Endothelial cell of umbilical vein (primary cell): ENCODE results near the gene UBE3B. TPM values are rescaled to one million over a fixed set of nuclear protein-coding genes. Genes with fewer than 3 reads are reported as not detected.

Source experiments
- BruUV-seq: library from RNA; stranded (reverse); fragments of 400-500 nt; replicated peaks from 2 replicates; lab custom pipeline; 2021; lab: Mats Ljungman, UMichigan
- CTCF ChIA-PET: fragments of 300-600, 350-600 bp; sonication (Branson Sonifier 250); formaldehyde crosslinking; loops from one replicate; lab custom pipeline; 2021; ENCODE audit warnings: antibody characterized with exemption, inconsistent platforms; lab: Charles Lee
- POLR2A ChIA-PET: fragments of 300-600, 350-600 bp; sonication (Branson Sonifier 250); formaldehyde crosslinking; loops from one replicate; lab custom pipeline; 2021; ENCODE audit warnings: antibody characterized with exemption, inconsistent platforms; lab: Charles Lee
- DNase-seq: peaks from one replicate; pipeline ENCODE4 v3.0.0-alpha.2; 2011; ENCODE audit warnings: low read depth, low spot score
- FAIRE-seq: peaks from 2 replicates; lab custom pipeline; 2011; peaks lifted over from hg19 to GRCh38; lab: Jason Lieb, UNC
- H2AFZ ChIP-seq: 2 replicates; pipeline ENCODE4 v1.6.0; 2012; ENCODE audit warnings: low read depth, low read length, control low read depth, inconsistent platforms
- H3K27ac ChIP-seq: 2 replicates; pipeline ENCODE4 v1.5.1; 2011; ENCODE audit warnings: low read depth, mild to moderate bottlenecking, control low read depth, low read length, moderate library complexity; ENCODE audit not compliant: insufficient read depth
- H3K27me3 ChIP-seq, 2 experiments: 2 replicates each; pipeline versions ENCODE4 v1.6.0 to v1.6.1; 2011; ENCODE audit warnings: low read length in 2 of 2, mixed read lengths in 1 of 2; ENCODE audit not compliant: control insufficient read depth in 2 of 2, insufficient read depth in 2 of 2
- H3K36me3 ChIP-seq, 2 experiments: 2 replicates in 1 of 2; 3 replicates in 1 of 2; pipeline ENCODE4 v1.5.1; 2011; ENCODE audit warnings: low read length in 2 of 2, mild to moderate bottlenecking in 1 of 2, moderate library complexity in 1 of 2; ENCODE audit not compliant: control insufficient read depth in 2 of 2, insufficient read depth in 2 of 2; ENCODE audit errors: extremely low read depth in 1 of 2
- H3K4me1 ChIP-seq: 3 replicates; pipeline ENCODE4 v1.5.1; 2011; ENCODE audit warnings: mild to moderate bottlenecking, low read length; ENCODE audit not compliant: control insufficient read depth, insufficient read depth; ENCODE audit errors: extremely low read depth
- H3K4me2 ChIP-seq: 2 replicates; pipeline ENCODE4 v1.6.1; 2011; ENCODE audit warnings: low read length, control low read depth, mixed read lengths; ENCODE audit not compliant: insufficient read depth
- H3K4me3 ChIP-seq, 3 experiments: fragments of 200-600 bp in 1 of 3; sonication (generic), shearing (Covaris generic) in 1 of 3; replicated peaks in 1 of 3; 2 replicates each; pipeline ENCODE4 v1.5.1; 2011 to 2016; ENCODE audit warnings: control low read depth in 3 of 3, low read length in 3 of 3, mild to moderate bottlenecking in 2 of 3, inconsistent platforms in 1 of 3, low read depth in 1 of 3, moderate library complexity in 1 of 3; ENCODE audit not compliant: insufficient read depth in 1 of 3
- H3K79me2 ChIP-seq: 2 replicates; pipeline ENCODE4 v1.6.0; 2012; ENCODE audit warnings: low read length, inconsistent platforms; ENCODE audit not compliant: control insufficient read depth, insufficient read depth
- H3K9ac ChIP-seq: replicated peaks from 2 replicates; pipeline ENCODE3; 2011; ENCODE audit warnings: low read length, control low read depth; ENCODE audit not compliant: insufficient read depth; ENCODE audit errors: extremely low read depth
- H3K9me1 ChIP-seq: replicated peaks from 3 replicates; pipeline ENCODE4 v1.6.0; 2011; ENCODE audit warnings: mild to moderate bottlenecking, low read length; ENCODE audit not compliant: control insufficient read depth, insufficient read depth; ENCODE audit errors: extremely low read depth
- H3K9me3 ChIP-seq: replicated peaks from 2 replicates; pipeline ENCODE4 v1.5.1; 2012; ENCODE audit warnings: low read length, inconsistent platforms; ENCODE audit not compliant: control insufficient read depth, insufficient read depth
- H4K20me1 ChIP-seq: replicated peaks from 2 replicates; pipeline ENCODE3; 2011; ENCODE audit warnings: mild to moderate bottlenecking, low read length; ENCODE audit not compliant: control insufficient read depth, insufficient read depth; ENCODE audit errors: extremely low read depth
- CTCF ChIP-seq, 2 donors: IDR thresholded peaks; 1 replicate in 1 of 2; 2 replicates in 1 of 2; pipeline ENCODE4 v1.5.1; 2011; ENCODE audit warnings: low read length in 2 of 2, mild to moderate bottlenecking in 2 of 2, moderate library complexity in 2 of 2, control low read depth in 1 of 2, inconsistent platforms in 1 of 2, low read depth in 1 of 2; ENCODE audit not compliant: insufficient read depth in 1 of 2; ENCODE audit errors: extremely low read depth in 1 of 2
- EZH2 ChIP-seq: IDR thresholded peaks from 2 replicates; pipeline ENCODE4 v1.6.1; 2012; ENCODE audit warnings: borderline replicate concordance, low read depth, mild to moderate bottlenecking, moderate library complexity, low read length, inconsistent platforms; ENCODE audit not compliant: severe bottlenecking
- FOS ChIP-seq: IDR thresholded peaks from 2 replicates; pipeline ENCODE4 v1.6.1; 2011; ENCODE audit warnings: mild to moderate bottlenecking, low read length, moderate library complexity, borderline replicate concordance; ENCODE audit not compliant: insufficient read depth
- GATA2 ChIP-seq: IDR thresholded peaks from 2 replicates; pipeline ENCODE4 v1.7.0; 2011; ENCODE audit warnings: low read depth, mild to moderate bottlenecking, moderate library complexity, mixed read lengths, low read length; ENCODE audit not compliant: insufficient read length, insufficient read depth
- JUN ChIP-seq: IDR thresholded peaks from 2 replicates; pipeline ENCODE4 v1.6.1; 2011; ENCODE audit warnings: borderline replicate concordance, low read depth; ENCODE audit not compliant: insufficient read length, insufficient read depth
- MAX ChIP-seq: IDR thresholded peaks from 2 replicates; pipeline ENCODE4 v1.6.1; 2011; ENCODE audit not compliant: insufficient read depth, insufficient read length
- MYC ChIP-seq: IDR thresholded peaks from one replicate; pipeline ENCODE4 v1.6.1; 2011; ENCODE audit warnings: mild to moderate bottlenecking, low read depth, low read length
- POLR2A ChIP-seq: IDR thresholded peaks from 2 replicates; pipeline ENCODE4 v1.6.1; 2012; ENCODE audit warnings: low read depth, mild to moderate bottlenecking, control low read depth, low read length
- POLR2AphosphoS5 ChIP-seq: IDR thresholded peaks from 2 replicates; pipeline ENCODE4 v1.6.1; 2012; ENCODE audit warnings: low read depth, mild to moderate bottlenecking, control low read depth, low read length, moderate library complexity; ENCODE audit not compliant: insufficient read depth
- dilution Hi-C: fragments of 300-500 bp; cut with MboI; formaldehyde crosslinking; loops from one replicate; pipeline ENCODE4 v1.15.0; 2019; ENCODE audit warnings: low sequenced_read_pairs; ENCODE audit not compliant: extremely low pct_ligation_motif_present
- intact Hi-C: fragments of 100-400 bp; cut with micrococcal nuclease; formaldehyde crosslinking; loops from one replicate; pipeline ENCODE4 v1.10.0; 2022
- polyA plus RNA-seq, 4 experiments: library from polyadenylated mRNA; depleted of rRNA in 3 of 4; stranded (reverse) in 3 of 4; unstranded in 1 of 4; fragments of >200 nt; gene quantifications; 2 replicates each; pipeline versions ENCODE4 v1.2.1 to v1.2.3, GENCODE V29; 2011 to 2012; ENCODE audit warnings: missing spikeins in 1 of 4
- total RNA-seq: library from RNA; stranded (reverse); gene quantifications from 2 replicates; pipeline ENCODE4 v1.2.3, GENCODE V29; 2021

The UBE3B gene
- total and polyA plus RNA-seq, 2 donors (not counting 3 experiments of a cell fraction or from before 2014, with no cell fraction given), result 24.9 to 40.8 TPM

- POLR2A ChIA-PET, result no interaction called here
- dilution Hi-C loops, result no loop called here
- CTCF ChIA-PET, result interaction anchor here (2.1 to 4.9 kb wide), 4 partner anchors 9 to 66 kb away, joined by 5 to 22 read pairs (median 10); no protein-coding TSS in a partner anchor
- intact Hi-C loops, result no loop called here
- no peak for DNase-seq
- H3K9ac ChIP-seq, result no peak overlapping the region
- no peak overlapping the region for H3K27ac ChIP-seq
- TF ChIP-seq EZH2 (no peak), MYC (no peak), FOS (no peak), GATA2 (no peak), MAX (no peak), JUN (no peak), POLR2AphosphoS5 (no peak), POLR2A (no peak), CTCF (IDR thresholded peaks at IDR 0.05; ENCODE audit: extremely low read depth in 1 of 2, insufficient read depth in 1 of 2, low read depth in 1 of 2, low read length in 2 of 2) (no peak)
- no TSS peak for BruUV-seq
- H3K79me2 ChIP-seq, result no peaks in the 10 kb centered on the region
- H3K36me3 ChIP-seq, result peaks cover 12 to 17% of the 10 kb centered on the region in 2 experiments
- H3K4me3 ChIP-seq, result no peak overlapping the region
- no peaks in the 10 kb centered on the region for H3K9me1 ChIP-seq
- H4K20me1 ChIP-seq, result no peaks in the 10 kb centered on the region
- H3K27me3 ChIP-seq, result no peaks in the 10 kb centered on the region
- H3K9me3 ChIP-seq, result no peaks in the 10 kb centered on the region
- no peak overlapping the region for H2AFZ ChIP-seq
- FAIRE-seq, result no peak
- no peaks in the 10 kb centered on the region for H3K4me1 ChIP-seq
- no peak overlapping the region for H3K4me2 ChIP-seq
These were observed 16.5 kb downstream of the UBE3B start for GRCh38 chr12:109493938-109494337.
